Parathyroid adenoma (tissue), 2 donors: ENCODE data around the gene NTSR1.

Experiments
- H2AFZ ChIP-seq: fragments of 300-600 bp; sonication (generic); one replicate; pipeline ENCODE4 v1.7.0; 2017; ENCODE audit warnings: antibody characterized with exemption, mild to moderate bottlenecking
- H3K27ac ChIP-seq: fragments of 300-600 bp; sonication (generic); one replicate; pipeline ENCODE4 v1.7.0; 2017
- H3K27me3 ChIP-seq: fragments of 300-600 bp; sonication (generic); one replicate; pipeline ENCODE4 v1.7.0; 2017; ENCODE audit warnings: low read length; ENCODE audit not compliant: control insufficient read depth, insufficient read depth
- H3K36me3 ChIP-seq: fragments of 300-600 bp; sonication (generic); one replicate; pipeline ENCODE4 v1.7.0; 2017; ENCODE audit warnings: low read length; ENCODE audit not compliant: control insufficient read depth, insufficient read depth
- H3K4me1 ChIP-seq: fragments of 300-600 bp; sonication (generic); one replicate; pipeline ENCODE4 v1.7.0; 2017; ENCODE audit warnings: control low read depth
- H3K4me2 ChIP-seq: fragments of 300-600 bp; sonication (generic); one replicate; pipeline ENCODE4 v1.7.0; 2017; ENCODE audit warnings: low read length
- H3K4me3 ChIP-seq: fragments of 300-600 bp; sonication (generic); one replicate; pipeline ENCODE4 v1.7.0; 2017; ENCODE audit warnings: low read depth, low read length
- H3K79me2 ChIP-seq: fragments of 300-600 bp; sonication (generic); one replicate; pipeline ENCODE4 v1.7.0; 2017; ENCODE audit warnings: control low read depth
- H3K9ac ChIP-seq: fragments of 300-600 bp; sonication (generic); one replicate; pipeline ENCODE4 v1.7.0; 2017; ENCODE audit warnings: mild to moderate bottlenecking
- H3K9me3 ChIP-seq: fragments of 300-600 bp; sonication (generic); one replicate; pipeline ENCODE4 v1.7.0; 2017; ENCODE audit warnings: low read length; ENCODE audit not compliant: control insufficient read depth
- CTCF ChIP-seq: fragments of 300-600 bp; sonication (generic); IDR thresholded peaks from one replicate; pipeline ENCODE4 v1.7.0; 2017; ENCODE audit warnings: antibody characterized with exemption, mild to moderate bottlenecking
- donor health status: primary hyperparathyroidism.

The NTSR1 gene

GRCh38 chr20:62685781-62686555 is 22.7 kb upstream of the NTSR1 start:
- Histone ChIP-seq H3K36me3 (no peaks in the 10 kb centered on the region), H3K9ac (no peak overlapping the region), H3K9me3 (no peaks in the 10 kb centered on the region), H3K27me3 (no peaks in the 10 kb centered on the region), H3K4me1 (no peaks in the 10 kb centered on the region), H3K79me2 (no peaks in the 10 kb centered on the region), H3K27ac (no peak overlapping the region), H3K4me2 (no peak overlapping the region), H3K4me3 (no peak overlapping the region), H2AFZ (peak overlapping the region; percentile 60)
- no peak for TF ChIP-seq CTCF

- Histone ChIP-seq H3K27ac (no peak overlapping the region), H2AFZ (no peak overlapping the region), H3K36me3 (no peaks in the 10 kb centered on the region), H3K4me2 (no peak overlapping the region), H3K9ac (no peak overlapping the region), H3K4me3 (no peak overlapping the region), H3K27me3 (no peaks in the 10 kb centered on the region), H3K4me1 (no peaks in the 10 kb centered on the region), H3K9me3 (no peaks in the 10 kb centered on the region), H3K79me2 (no peaks in the 10 kb centered on the region)
- TF ChIP-seq CTCF = no peak
These were observed 21.5 kb upstream of the NTSR1 start for GRCh38 chr20:62686869-62687830.

GRCh38 chr20:62688083-62688482 is 20.6 kb upstream of the NTSR1 start:
- no peak overlapping the region for H3K4me3 ChIP-seq
- TF ChIP-seq CTCF = no peak
- H3K4me2 ChIP-seq = no peak overlapping the region
- H3K4me1 ChIP-seq = no peaks in the 10 kb centered on the region
- H3K27ac ChIP-seq = no peak overlapping the region
- no peaks in the 10 kb centered on the region for H3K79me2 ChIP-seq
- no peaks in the 10 kb centered on the region for H3K27me3 ChIP-seq
- H3K9ac ChIP-seq = no peak overlapping the region
- no peak overlapping the region for H2AFZ ChIP-seq
- no peaks in the 10 kb centered on the region for H3K9me3 ChIP-seq
- H3K36me3 ChIP-seq = no peaks in the 10 kb centered on the region

GRCh38 chr20:62688855-62689460 is 19.7 kb upstream of the NTSR1 start:
- H3K4me2 ChIP-seq = no peak overlapping the region
- no peak overlapping the region for H3K9ac ChIP-seq
- no peak overlapping the region for H3K27ac ChIP-seq
- no peaks in the 10 kb centered on the region for H3K36me3 ChIP-seq
- no peaks in the 10 kb centered on the region for H3K4me1 ChIP-seq
- H3K27me3 ChIP-seq = no peaks in the 10 kb centered on the region
- H3K9me3 ChIP-seq = no peaks in the 10 kb centered on the region
- H3K79me2 ChIP-seq = no peaks in the 10 kb centered on the region
- no peak overlapping the region for H2AFZ ChIP-seq
- H3K4me3 ChIP-seq = no peak overlapping the region
- no peak for TF ChIP-seq CTCF
